NK-92 treated with Interleukin-12 subunit alpha and Interleukin-12 subunit beta, amount 100 ng/mL, for 24 hours (cell line): Measurements from ENCODE around the gene DCTN4.

ENCODE experiments used
- DNase-seq: peaks from one replicate; lab custom pipeline; 2025; lab: John Stamatoyannopoulos, UW

The DCTN4 gene

DNA sequence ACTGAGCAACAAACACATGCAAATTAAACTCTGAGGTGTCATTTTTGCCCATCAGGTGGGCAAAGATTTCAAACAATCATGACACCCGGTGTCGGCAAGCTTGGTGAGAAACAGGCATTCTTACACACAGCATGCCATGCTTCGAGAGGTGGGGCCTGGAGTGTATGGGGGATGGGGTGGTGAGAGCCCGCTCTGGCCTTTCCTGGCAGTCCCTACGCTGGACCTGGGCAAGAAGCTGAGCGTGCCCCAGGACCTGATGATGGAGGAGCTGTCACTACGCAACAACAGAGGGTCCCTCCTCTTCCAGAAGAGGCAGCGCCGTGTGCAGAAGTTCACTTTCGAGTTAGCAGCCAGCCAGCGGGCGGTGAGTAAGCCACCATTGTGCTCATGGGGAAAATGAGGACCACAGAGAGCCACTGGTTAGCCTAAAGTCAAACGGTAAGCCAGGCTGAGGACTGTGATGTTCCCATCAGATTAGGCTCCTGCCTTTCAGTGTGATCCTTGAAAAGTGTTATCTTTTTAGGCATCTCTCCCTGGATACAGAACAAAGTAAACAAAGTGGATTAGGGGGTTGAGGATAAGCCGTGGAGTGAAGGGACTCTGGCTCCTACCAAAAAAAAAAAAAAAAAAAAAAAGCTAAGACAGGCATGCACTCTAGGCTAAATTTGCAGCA, 88.4 kb downstream of the DCTN4 start:
- no peak for DNase-seq

DNA sequence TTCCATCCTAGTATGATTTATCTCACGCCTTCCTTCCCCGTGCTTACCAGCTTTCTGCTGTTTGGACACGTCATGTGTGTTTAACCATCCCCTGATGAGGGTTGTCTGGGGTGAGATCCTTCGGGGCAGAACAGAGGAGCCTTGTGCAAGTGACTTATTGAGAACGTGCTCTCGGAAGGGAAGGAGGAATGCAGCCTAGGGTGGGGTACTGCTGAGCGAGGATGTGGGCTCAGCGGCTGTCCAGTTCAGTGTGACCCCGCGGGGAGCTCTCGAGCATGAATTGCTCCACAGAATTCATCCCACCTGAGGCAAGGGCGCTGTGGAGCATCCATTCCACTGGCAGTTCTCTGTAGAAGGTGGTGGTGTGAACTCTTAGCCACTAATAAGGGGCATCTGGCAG, 93.8 kb downstream of the DCTN4 start:
- no peak for DNase-seq

DNA sequence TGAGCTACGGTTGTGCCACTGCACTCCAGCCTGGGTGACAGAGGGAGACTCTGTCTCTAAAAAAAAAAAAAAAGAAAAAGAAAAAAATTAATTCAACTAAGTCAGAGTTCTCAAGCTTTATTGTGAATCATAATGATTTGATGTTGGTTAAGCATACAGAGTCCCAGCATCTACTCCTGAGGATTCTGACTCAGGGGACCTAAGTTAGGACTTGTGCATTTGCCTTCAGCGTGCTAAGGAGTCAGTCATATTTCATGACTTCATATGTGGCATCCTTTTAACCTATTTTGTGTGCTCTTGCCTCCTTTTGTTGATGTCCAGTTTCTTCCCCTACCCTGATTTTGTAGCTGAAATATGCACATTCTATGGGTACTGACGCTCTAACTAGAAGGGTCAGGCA, 94.9 kb downstream of the DCTN4 start:
- DNase-seq, result no peak

DNA sequence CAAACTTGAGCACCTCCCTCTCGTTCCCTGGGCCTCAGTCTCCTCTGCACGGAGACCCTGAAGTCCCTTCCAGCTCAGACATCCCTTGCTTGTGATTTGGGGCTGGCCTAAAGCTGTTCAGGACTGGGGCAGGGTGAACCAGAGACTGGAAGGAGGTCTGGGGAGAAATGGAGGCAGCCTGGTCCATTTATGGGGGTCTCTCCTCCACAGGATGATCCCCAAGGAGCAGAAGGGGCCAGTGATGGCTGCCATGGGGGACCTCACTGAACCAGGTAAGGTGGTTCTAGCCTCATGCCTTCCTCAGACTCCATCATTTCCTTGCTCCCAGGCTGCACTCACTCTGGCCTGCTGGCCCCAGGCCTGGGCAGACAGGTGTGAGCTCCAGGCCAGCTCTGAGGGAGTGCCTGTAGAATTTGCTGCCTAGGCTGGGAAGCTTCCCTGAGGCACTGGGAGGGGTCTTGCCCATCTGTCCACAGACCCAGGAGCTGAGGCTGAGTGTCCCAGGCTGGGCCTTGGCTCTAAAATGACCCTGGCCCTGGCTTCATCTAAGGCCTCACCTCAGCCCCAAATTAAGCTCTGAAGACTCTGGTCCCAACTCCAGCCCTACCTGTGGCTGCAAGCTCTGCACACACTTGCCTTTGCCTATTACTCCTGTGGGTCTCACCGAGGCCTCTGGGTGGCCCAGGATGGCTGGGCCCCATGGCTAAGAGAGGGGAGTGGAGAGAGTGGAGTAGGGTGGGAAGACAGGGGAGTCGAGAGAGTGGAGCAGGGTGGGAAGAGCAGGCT, 95.9 kb downstream of the DCTN4 start:
- DNase-seq, result no peak

DNA sequence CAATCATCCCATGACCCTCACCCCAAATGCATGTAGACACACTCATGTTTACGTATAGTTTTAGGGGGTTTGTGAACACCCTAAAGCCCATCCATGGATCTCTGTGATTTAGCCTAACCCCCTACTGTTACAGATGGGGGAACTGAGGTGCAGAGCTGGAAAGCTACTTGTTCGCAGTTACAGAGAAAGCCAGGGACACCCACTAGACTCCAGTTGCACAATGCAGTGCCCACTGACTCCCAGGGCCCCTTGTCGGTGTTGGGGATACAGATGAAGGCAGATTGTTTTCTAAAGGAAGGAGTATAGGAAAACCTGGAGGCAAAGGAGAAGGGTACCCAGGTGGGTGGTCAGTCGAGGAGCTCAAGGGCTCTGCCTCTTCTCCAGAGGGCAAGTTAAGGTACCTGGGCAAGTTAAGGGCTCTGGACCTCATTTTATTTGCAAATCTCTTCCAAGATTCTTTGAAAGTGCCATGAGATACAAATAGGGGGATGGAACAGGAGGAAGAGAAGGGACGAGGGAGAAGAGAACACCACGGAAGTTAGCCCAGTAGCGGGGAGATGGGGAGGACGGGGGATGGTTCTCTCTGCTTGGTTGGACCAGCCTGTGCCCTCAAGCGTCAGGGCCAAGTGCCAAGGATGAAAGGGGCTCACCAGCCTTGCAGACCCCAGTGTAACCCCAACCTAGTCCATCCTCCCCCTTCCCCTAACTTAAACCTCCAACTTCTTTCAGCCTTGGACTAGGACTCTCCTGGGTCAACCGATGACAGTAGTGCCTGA, 96.8 kb downstream of the DCTN4 start:
- DNase-seq, result no peak

DNA sequence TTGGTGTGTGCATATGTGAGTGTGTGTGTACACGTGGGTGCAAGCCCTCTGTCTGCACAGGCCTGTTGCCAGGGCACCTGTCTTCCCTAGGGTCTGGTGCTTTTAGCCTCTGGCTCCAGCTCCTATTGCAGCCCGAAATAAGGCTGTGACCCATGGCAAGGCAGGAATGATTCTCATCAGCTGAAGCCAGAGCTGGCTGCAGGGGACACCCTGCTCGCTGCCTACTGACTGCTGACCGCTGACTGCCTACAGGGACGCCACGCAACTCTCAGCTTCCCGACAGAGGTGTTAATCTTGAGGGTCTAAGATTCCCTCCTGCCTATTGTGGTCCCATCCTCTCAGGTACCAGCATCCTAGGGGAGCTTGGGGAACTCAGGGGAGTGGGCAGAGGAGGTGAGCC, 97.7 kb downstream of the DCTN4 start, which contains the start of gene MYOZ3:
Gene MYOZ3 (plus strand): TSS at position 166 of the 400 bp plus-strand sequence. CDS start 1,691 bp downstream, outside the sequence.
- no peak for DNase-seq

DNA sequence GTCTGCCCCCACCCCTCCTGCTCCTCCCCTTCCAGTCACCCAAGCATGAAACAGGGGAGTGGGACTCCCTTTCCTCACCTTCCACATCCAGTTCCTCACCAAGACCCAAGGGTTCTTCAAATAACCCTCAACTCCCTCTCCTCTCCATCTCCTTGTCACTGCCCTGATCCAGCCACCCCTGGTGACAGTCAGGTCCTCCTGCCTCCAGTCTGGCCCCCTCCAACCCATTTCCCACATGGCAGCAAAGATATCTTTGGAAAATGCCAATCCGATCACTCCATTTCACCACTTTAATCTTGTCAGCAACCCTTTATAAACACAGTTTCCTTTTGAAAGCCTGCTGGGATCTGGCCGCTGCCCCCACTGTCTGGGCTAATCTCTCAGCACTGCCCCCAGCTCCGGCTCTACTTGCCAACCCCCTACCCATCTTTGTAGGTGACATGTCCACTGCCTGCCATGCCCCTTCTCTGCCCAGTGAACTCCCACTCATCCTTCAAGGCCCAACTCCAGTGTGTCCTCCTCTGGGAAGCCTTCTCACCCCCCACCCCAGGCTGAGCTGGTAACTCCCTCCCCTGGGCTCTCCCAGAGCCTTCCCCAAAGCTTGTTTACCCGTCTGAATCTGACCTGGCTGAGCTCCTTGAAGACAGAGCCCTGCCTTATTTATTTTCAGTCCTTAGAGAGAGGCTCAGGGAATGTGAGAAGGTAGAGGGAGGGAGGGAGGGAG, 98.5 kb downstream of the DCTN4 start:
- DNase-seq, result no peak

DNA sequence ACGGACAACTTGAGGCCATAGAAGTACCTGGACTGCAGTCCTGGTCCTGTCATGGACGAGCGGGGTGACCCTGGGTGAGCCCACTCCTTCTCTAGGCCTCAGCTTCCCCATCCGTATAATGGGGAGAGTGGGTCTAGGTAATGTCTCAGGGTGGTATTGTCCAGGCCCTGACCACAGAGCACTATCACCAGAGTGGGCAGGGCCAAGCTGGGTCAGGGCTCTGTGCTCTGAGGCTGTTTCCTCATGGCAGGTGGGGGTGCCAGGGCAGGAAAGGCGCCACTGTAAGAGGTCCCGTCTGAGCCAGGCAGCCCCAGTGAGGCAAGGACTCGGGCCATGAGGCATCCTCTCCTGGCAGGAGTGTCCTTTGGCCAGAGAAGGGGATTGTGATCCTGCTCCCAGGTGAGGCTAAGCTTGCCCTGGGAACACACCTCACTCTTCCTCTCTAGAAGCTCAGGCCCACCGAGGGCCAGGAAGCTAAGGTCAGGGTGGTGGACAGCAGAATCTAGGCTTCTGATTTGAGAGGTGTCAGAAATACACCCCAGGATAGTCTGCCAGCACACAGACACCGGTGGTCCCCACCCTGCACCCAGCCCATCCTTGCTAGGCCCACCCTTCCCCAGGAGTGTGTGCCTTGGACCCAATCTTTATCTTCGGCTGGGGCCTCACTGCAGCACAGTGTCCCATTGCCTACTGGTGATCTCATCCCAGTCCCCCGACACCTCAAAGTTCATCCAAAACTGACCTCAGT, 99.3 kb downstream of the DCTN4 start:
- DNase-seq, result no peak

DNA sequence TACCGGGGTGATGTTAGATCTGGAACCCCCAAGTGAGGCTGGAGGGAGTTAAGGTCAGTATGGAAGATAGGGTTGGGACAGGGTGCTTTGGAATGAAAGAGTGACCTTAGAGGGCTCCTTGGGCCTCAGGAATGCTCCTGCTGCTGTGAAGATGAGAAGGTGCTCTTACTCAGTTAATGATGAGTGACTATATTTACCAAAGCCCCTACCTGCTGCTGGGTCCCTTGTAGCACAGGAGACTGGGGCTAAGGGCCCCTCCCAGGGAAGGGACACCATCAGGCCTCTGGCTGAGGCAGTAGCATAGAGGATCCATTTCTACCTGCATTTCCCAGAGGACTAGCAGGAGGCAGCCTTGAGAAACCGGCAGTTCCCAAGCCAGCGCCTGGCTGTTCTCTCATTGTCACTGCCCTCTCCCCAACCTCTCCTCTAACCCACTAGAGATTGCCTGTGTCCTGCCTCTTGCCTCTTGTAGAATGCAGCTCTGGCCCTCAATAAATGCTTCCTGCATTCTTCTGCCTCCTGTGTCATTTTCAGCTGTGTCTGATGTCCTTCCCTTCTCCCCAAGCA, 100.0 kb downstream of the DCTN4 start:
- DNase-seq, result no peak
